Kidney capillary endothelial cell (primary cell): Measurements from ENCODE around the gene DCX.

Experiments used
- DNase-seq: peaks from one replicate; pipeline ENCODE4 v3.0.0-alpha.2; 2018; ENCODE audit warnings: low spot score

The DCX gene

GRCh38 chrX:111309083-111309482, 102.9 kb downstream of the DCX start:
- no peak for DNase-seq

- no peak for DNase-seq
These were observed 104.0 kb downstream of the DCX start for GRCh38 chrX:111308039-111308438.

GRCh38 chrX:111302284-111302683, 109.7 kb downstream of the DCX start:
- DNase-seq = no peak

- no peak for DNase-seq
These were observed 123.2 kb downstream of the DCX start for GRCh38 chrX:111288841-111289240.

GRCh38 chrX:111284631-111285293, 127.2 kb downstream of the DCX start:
- no peak for DNase-seq

- DNase-seq = no peak
These were observed 128.5 kb downstream of the DCX start for GRCh38 chrX:111283446-111283845.

- DNase-seq = no peak
These were observed 129.0 kb downstream of the DCX start for GRCh38 chrX:111282991-111283390.

- DNase-seq = no peak
These were observed 129.9 kb downstream of the DCX start for GRCh38 chrX:111282139-111282538.

GRCh38 chrX:111270339-111270738, 141.7 kb downstream of the DCX start, which contains the start of gene CAPN6:
Gene CAPN6, minus strand, starts transcription at chrX:111270483. Its CDS starts 6,547 bp downstream, at chrX:111263936.
- no peak for DNase-seq

- DNase-seq = no peak
These were observed 143.5 kb downstream of the DCX start for GRCh38 chrX:111268506-111268905.

GRCh38 chrX:111265486-111265885, 146.5 kb downstream of the DCX start:
- DNase-seq = no peak

- no peak for DNase-seq
These were observed 147.6 kb downstream of the DCX start for GRCh38 chrX:111264385-111264784.

- no peak for DNase-seq
These were observed 149.9 kb downstream of the DCX start for GRCh38 chrX:111262086-111262485.

GRCh38 chrX:111260451-111260850, 151.5 kb downstream of the DCX start:
- no peak for DNase-seq

GRCh38 chrX:111259559-111259958, 152.4 kb downstream of the DCX start:
- DNase-seq = no peak

GRCh38 chrX:111257733-111258132, 154.3 kb downstream of the DCX start:
- no peak for DNase-seq

GRCh38 chrX:111254896-111255693, 156.9 kb downstream of the DCX start:
- DNase-seq = no peak

- peak; percentile 16 for DNase-seq
These were observed 167.7 kb downstream of the DCX start for GRCh38 chrX:111244235-111244750.
